ENCODE measurements around the gene MARCHF10.

The MARCHF10 gene

DNA sequence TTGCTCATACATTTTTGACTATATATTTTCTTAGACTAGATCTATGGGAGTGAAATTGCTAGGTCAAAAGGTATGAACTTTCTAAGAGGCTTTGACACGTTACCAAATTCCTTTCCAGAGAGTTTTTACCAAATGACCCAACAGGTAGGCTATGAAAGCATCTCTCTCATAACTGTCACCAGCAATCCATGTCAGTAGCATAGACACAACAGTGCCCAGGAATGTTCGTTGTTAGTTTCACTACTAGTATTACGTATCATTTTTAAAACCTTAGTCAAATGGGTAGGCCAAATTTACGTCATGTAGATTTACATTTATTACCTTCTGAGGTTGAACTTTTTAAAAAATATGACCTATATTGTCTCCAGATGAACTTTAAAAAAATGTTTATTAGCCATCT is 66.8 kb downstream of the MARCHF10 start:
- Histone ChIP-seq H3K27ac (ENCODE audit: poor library complexity, severe bottlenecking) (no peak overlapping the region), H3K27me3 (ENCODE audit: insufficient read depth, poor library complexity, severe bottlenecking) (no peaks in the 10 kb centered on the region), H3K36me3 (ENCODE audit: low read depth) (no peaks in the 10 kb centered on the region), H3K9me3 (ENCODE audit: severe bottlenecking) (no peaks in the 10 kb centered on the region), H3K4me1 (ENCODE audit: insufficient read depth, poor library complexity, severe bottlenecking) (peaks cover 5% of the 10 kb centered on the region), H3K4me3 (ENCODE audit: severe bottlenecking) (no peak overlapping the region)
- TF ChIP-seq, protein P1, sequence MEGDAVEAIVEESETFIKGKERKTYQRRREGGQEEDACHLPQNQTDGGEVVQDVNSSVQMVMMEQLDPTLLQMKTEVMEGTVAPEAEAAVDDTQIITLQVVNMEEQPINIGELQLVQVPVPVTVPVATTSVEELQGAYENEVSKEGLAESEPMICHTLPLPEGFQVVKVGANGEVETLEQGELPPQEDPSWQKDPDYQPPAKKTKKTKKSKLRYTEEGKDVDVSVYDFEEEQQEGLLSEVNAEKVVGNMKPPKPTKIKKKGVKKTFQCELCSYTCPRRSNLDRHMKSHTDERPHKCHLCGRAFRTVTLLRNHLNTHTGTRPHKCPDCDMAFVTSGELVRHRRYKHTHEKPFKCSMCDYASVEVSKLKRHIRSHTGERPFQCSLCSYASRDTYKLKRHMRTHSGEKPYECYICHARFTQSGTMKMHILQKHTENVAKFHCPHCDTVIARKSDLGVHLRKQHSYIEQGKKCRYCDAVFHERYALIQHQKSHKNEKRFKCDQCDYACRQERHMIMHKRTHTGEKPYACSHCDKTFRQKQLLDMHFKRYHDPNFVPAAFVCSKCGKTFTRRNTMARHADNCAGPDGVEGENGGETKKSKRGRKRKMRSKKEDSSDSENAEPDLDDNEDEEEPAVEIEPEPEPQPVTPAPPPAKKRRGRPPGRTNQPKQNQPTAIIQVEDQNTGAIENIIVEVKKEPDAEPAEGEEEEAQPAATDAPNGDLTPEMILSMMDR (IDR thresholded peaks at IDR 0.05; ENCODE audit: poor library complexity, severe bottlenecking), result no peak
- ATAC-seq (ENCODE audit: low read depth) (no peak), DNase-seq (ENCODE audit: low spot score) (no peak)

DNA sequence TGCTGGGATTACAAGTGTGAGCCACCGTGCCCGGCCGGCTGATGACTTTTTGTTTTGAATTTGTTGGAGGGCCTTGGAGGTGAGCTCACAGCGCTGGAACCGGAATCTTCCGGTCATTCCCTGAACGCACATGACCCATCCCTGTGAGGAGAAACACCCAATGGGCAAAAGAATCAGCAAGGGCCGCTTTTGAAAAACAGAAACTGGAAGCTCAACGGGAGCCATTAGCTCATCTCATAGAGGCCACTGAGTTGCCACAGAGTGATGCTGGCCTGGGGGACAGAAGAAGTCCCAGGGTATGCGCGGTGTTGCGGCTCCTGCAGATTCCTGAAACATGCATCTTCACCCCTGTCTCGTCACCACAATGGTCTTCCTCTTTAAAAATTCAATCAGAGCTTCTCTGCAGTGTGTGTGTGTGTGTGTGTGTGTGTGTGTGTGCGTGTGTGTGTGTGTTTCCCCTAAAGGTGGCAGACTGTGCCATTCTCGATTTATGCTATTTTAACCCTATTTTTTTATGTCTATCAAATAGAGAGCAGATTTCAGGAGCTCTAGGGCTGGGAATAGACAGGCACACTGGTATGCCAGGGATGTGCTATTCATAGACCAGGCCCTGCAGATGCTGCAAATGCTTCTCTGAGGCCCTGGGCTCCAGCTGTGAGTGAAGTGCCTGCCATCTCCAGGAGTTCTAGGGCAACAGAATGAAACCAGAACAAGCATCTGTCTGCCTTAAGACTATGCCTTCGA is 68.3 kb downstream of the MARCHF10 start:
- Histone ChIP-seq H3K36me3 (ENCODE audit: low read depth) (no peaks in the 10 kb centered on the region), H3K4me1 (ENCODE audit: insufficient read depth, poor library complexity, severe bottlenecking) (peaks cover 10% of the 10 kb centered on the region), H3K27me3 (ENCODE audit: insufficient read depth, poor library complexity, severe bottlenecking) (no peaks in the 10 kb centered on the region), H3K9me3 (ENCODE audit: severe bottlenecking) (no peaks in the 10 kb centered on the region), H3K27ac (ENCODE audit: poor library complexity, severe bottlenecking) (no peak overlapping the region), H3K4me3 (ENCODE audit: severe bottlenecking) (no peak overlapping the region)
- no peak for DNase-seq (ENCODE audit: low spot score)
- ATAC-seq (ENCODE audit: low read depth), result no peak
- TF ChIP-seq, protein P1 (IDR thresholded peaks at IDR 0.05; ENCODE audit: poor library complexity, severe bottlenecking), result no peak

GRCh38 chr17:62738281-62738680 is 69.8 kb downstream of the MARCHF10 start:
- H3K9me3 ChIP-seq (ENCODE audit: severe bottlenecking), result no peaks in the 10 kb centered on the region
- H3K4me1 ChIP-seq (ENCODE audit: insufficient read depth, poor library complexity, severe bottlenecking), result peaks cover 15% of the 10 kb centered on the region

GRCh38 chr17:62737513-62737912 is 70.6 kb downstream of the MARCHF10 start:
- Histone ChIP-seq H3K27ac (ENCODE audit: poor library complexity, severe bottlenecking) (no peak overlapping the region), H3K27me3 (ENCODE audit: insufficient read depth, poor library complexity, severe bottlenecking) (no peaks in the 10 kb centered on the region), H3K4me1 (ENCODE audit: insufficient read depth, poor library complexity, severe bottlenecking) (peaks cover 16% of the 10 kb centered on the region), H3K4me3 (ENCODE audit: severe bottlenecking) (no peak overlapping the region), H3K36me3 (ENCODE audit: low read depth) (no peaks in the 10 kb centered on the region), H3K9me3 (ENCODE audit: severe bottlenecking) (no peaks in the 10 kb centered on the region)
- TF ChIP-seq, protein P1 (IDR thresholded peaks at IDR 0.05; ENCODE audit: poor library complexity, severe bottlenecking), result no peak
- no peak for DNase-seq (ENCODE audit: low spot score)
- ATAC-seq (ENCODE audit: low read depth), result peak; percentile 55; the same call in 2 of the 3 replicates

More at GRCh38 chr17:62738281-62738680, 69.8 kb downstream of the MARCHF10 start:
- TF ChIP-seq, protein P1 (IDR thresholded peaks at IDR 0.05; ENCODE audit: poor library complexity, severe bottlenecking), result no peak
- H3K36me3 ChIP-seq (ENCODE audit: low read depth), result no peaks in the 10 kb centered on the region
- H3K27me3 ChIP-seq (ENCODE audit: insufficient read depth, poor library complexity, severe bottlenecking), result no peaks in the 10 kb centered on the region
- H3K4me3 ChIP-seq (ENCODE audit: severe bottlenecking), result no peak overlapping the region
- DNase-seq (ENCODE audit: low spot score), result no peak
- ATAC-seq (ENCODE audit: low read depth), result no peak
- no peak overlapping the region for H3K27ac ChIP-seq (ENCODE audit: poor library complexity, severe bottlenecking)

DNA sequence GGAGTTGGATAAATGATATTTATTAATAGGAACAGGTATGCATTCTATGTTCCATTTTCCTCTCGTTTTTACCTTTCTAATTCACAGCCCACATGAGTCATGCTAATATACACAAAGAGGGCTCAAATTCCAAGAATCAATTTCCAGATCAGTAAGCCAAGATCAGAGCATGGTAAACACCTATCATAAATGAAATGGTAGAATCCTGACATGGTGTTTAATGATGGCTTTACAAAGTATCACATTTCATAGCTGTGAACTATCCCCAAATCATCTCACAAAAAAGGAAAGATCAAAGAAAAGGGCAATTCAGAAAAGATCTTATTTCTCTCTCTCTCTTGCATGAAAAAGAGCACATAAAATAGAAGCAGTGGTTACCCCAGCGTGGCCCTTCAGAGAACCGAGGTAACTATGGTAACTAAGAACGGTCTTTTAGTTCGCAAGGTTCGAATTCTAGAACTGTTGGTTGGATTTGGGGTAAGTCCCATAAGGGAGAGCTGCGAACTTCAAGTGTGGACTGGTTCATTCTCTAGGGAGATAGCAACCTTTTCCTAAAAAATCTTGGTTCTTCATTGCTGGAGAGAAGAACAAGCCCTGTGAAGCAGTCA is 73.0 kb downstream of the MARCHF10 start:
- peaks cover 26% of the 10 kb centered on the region for H3K4me1 ChIP-seq (ENCODE audit: insufficient read depth, poor library complexity, severe bottlenecking)
- H3K27ac ChIP-seq (ENCODE audit: poor library complexity, severe bottlenecking), result no peak overlapping the region
- DNase-seq (ENCODE audit: low spot score), result no peak
- no peaks in the 10 kb centered on the region for H3K27me3 ChIP-seq (ENCODE audit: insufficient read depth, poor library complexity, severe bottlenecking)
- TF ChIP-seq, protein P1 (IDR thresholded peaks at IDR 0.05; ENCODE audit: poor library complexity, severe bottlenecking), result no peak
- H3K9me3 ChIP-seq (ENCODE audit: severe bottlenecking), result no peaks in the 10 kb centered on the region
- no peaks in the 10 kb centered on the region for H3K36me3 ChIP-seq (ENCODE audit: low read depth)
- peak; percentile 22; the same call in 1 of the 3 replicates for ATAC-seq (ENCODE audit: low read depth)
- H3K4me3 ChIP-seq (ENCODE audit: severe bottlenecking), result no peak overlapping the region

Data from RWPE2 (cell line).